Measurements from ENCODE around the gene POLE3. TPM values are rescaled to one million over a fixed set of nuclear protein-coding genes. Genes with fewer than 3 reads are reported as not detected.

POLE3 gene
- total and polyA plus RNA-seq, 9 of the 15 experiments (the other 6 are each of a cell fraction or from before 2014, with no cell fraction given), result 52.6 to 179 (median 110) TPM

GRCh38 chr9:113421726-113422125, 11.3 kb upstream of the POLE3 start (continued):
- TF ChIP-seq ZNF778 (CRISPR knock-in tag; IDR thresholded peaks at IDR 0.05) (no peak), ZNF830 (CRISPR knock-in tag; IDR thresholded peaks at IDR 0.05) (no peak)

DNA sequence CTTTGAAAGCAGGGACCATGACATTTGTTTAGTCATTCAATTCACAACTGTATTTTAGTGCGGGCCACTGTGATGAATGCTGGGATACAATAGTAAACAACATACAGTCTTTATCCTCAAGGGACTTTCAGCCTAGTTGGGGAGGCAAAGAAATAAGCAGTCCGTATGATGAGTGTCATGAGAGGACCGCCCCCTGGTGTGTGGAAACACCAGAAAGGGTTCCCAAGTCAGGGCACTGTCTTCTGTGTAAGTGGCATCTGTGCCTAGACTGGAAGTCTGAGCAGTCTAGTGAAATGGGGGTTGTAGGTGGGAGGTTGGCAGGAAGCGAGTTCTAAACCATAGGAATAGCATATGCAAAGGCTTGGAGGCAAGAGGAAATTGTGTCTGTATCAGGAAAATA, 6.9 kb upstream of the POLE3 start:
- BruUV-seq (replicated peaks), result no TSS peak
- Histone ChIP-seq H2AFZ (ENCODE audit: low read depth, low read length) (peak overlapping the region; percentile 36; the same call in 1 of the 2 replicates), H3K79me2 (ENCODE audit: control insufficient read depth, insufficient read depth, low read length) (no peaks in the 10 kb centered on the region), H3K4me2 (ENCODE audit: insufficient read depth, low read length) (no peak overlapping the region), H3K27me3 (ENCODE audit: control insufficient read depth in 2 of 2, insufficient read depth in 2 of 2, low read length in 2 of 2) (no peaks in the 10 kb centered on the region), H3K27ac (ENCODE audit: extremely low read depth, low read depth, low read length) (no peak overlapping the region), H3K9me3 (replicated peaks; ENCODE audit: control insufficient read depth, insufficient read depth, low read depth, low read length) (no peaks in the 10 kb centered on the region), H3K9me1 (ENCODE audit: control insufficient read depth, insufficient read depth, low read length) (no peaks in the 10 kb centered on the region), H3K4me3 (no peak overlapping the region), H4K20me1 (replicated peaks; ENCODE audit: control insufficient read depth, insufficient read depth, low read length) (no peaks in the 10 kb centered on the region), H3K36me3 (ENCODE audit: control insufficient read depth, insufficient read depth, low read length) (no peaks in the 10 kb centered on the region), H3K9ac (ENCODE audit: insufficient read depth in 1 of 2, low read depth in 2 of 2, low read length in 2 of 2) (no peak overlapping the region), H3K4me1 (replicated peaks in 1 of 2; ENCODE audit: control insufficient read depth in 2 of 2, insufficient read depth in 2 of 2, low read length in 2 of 2) (no peaks in the 10 kb centered on the region; a peak in 1 of 5 replicates)
- TF ChIP-seq ZBED1 (IDR thresholded peaks at IDR 0.05) (no peak), CTCF (IDR thresholded peaks at IDR 0.05 in 2 of 3, conservative IDR thresholded peaks at IDR 0.05 in 1 of 3; ENCODE audit: insufficient read depth in 2 of 3, low read depth in 1 of 3, low read length in 3 of 3) (peak in 2 of 3 experiments; percentile 34 to 42; a peak in 3 of 6 replicates), RERE (CRISPR knock-in tag; IDR thresholded peaks at IDR 0.05; ENCODE audit: borderline replicate concordance) (no peak), ZNF121 (CRISPR knock-in tag; conservative IDR thresholded peaks at IDR 0.05) (no peak), SMAD3 (CRISPR knock-in tag; conservative IDR thresholded peaks at IDR 0.05) (no peak), RAD21 (CRISPR knock-in tag; conservative IDR thresholded peaks at IDR 0.05 in 1 of 2, IDR thresholded peaks at IDR 0.05 in 1 of 2) (peak; percentile 11 to 44; a peak in 1 of 4 replicates), SMC3 (conservative IDR thresholded peaks at IDR 0.05; ENCODE audit: insufficient read depth, low read depth, low read length) (0 out of 2 replicates have a peak, but pooled peaks have one; percentile 22), CTCFL (IDR thresholded peaks at IDR 0.05; ENCODE audit: borderline replicate concordance, insufficient read depth, low read depth, low read length, poor library complexity, severe bottlenecking) (peak; percentile 44)
- DNase-seq (ENCODE audit: extremely low read depth in 1 of 4, low spot score in 3 of 4), result peak in 1 of 4 experiments; percentile 44
- in situ Hi-C loops (cut with MboI) (no loop called here), intact Hi-C loops (cut with micrococcal nuclease) (no loop called here)
- peak; percentile 82 for ATAC-seq
- peak; percentile 66 for FAIRE-seq
- ChIA-PET POLR2A (no interaction called here), CTCF (ENCODE audit: low intra/inter-chr PET ratio) (no interaction called here)
- WGBS (ENCODE audit: insufficient coverage, low coverage, missing lambda C conversion rate), result 32% methylated on average over 4 of the region's 4 CpGs
